GM12872 (cell line): Measurements from ENCODE around the gene SLC39A6.

Source experiments
- CTCF ChIP-seq: IDR thresholded peaks from 3 replicates; pipeline ENCODE4 v1.5.1; 2011; ENCODE audit warnings: low read depth, mild to moderate bottlenecking, low read length, moderate library complexity; ENCODE audit not compliant: insufficient read depth

Gene SLC39A6

GRCh38 chr18:36124841-36125240 lies 4.3 kb downstream of the SLC39A6 start:
- no peak for TF ChIP-seq CTCF

- TF ChIP-seq CTCF: no peak
Observed at GRCh38 chr18:36120297-36120696, 8.8 kb downstream of the SLC39A6 start.

GRCh38 chr18:36114738-36115137 lies 14.4 kb downstream of the SLC39A6 start:
- TF ChIP-seq CTCF: no peak

- no peak for TF ChIP-seq CTCF
Observed at GRCh38 chr18:36114251-36114650, 14.9 kb downstream of the SLC39A6 start.

GRCh38 chr18:36112302-36112701 lies 16.8 kb downstream of the SLC39A6 start:
- no peak for TF ChIP-seq CTCF

- TF ChIP-seq CTCF: no peak
Observed at GRCh38 chr18:36109737-36110136, 19.4 kb downstream of the SLC39A6 start.

GRCh38 chr18:36108601-36109000 lies 20.5 kb downstream of the SLC39A6 start:
- TF ChIP-seq CTCF: no peak

- no peak for TF ChIP-seq CTCF
Observed at GRCh38 chr18:36108196-36108595, 20.9 kb downstream of the SLC39A6 start.
